H1 (cell line): ENCODE results near the gene JPT2. TPM values are rescaled to one million over a fixed set of nuclear protein-coding genes. Genes with fewer than 3 reads are reported as not detected.

ENCODE experiments used
- CTCF ChIA-PET: fragments of 300-600 bp; sonication (Branson Sonifier 250); formaldehyde crosslinking; loops from one replicate; lab custom pipeline; 2021; ENCODE audit not compliant: partially characterized antibody; lab: Charles Lee
- POLR2A ChIA-PET: fragments of 300-600 bp; sonication (Branson Sonifier 250); formaldehyde crosslinking; loops from one replicate; lab custom pipeline; 2021; ENCODE audit warnings: inconsistent platforms; ENCODE audit not compliant: partially characterized antibody; lab: Charles Lee
- DNase-seq, 2 experiments: peaks; one replicate each; pipeline versions ENCODE4 v3.0.0 to v3.0.0-alpha.2; 2010 to 2022; ENCODE audit warnings: low spot score in 2 of 2, low read depth in 1 of 2, mixed read lengths in 1 of 2
- FAIRE-seq: peaks from 2 replicates; lab custom pipeline; 2011; peaks lifted over from hg19 to GRCh38; lab: Jason Lieb, UNC
- H2AFZ ChIP-seq: 2 replicates; pipeline ENCODE4 v1.8.1; 2012; ENCODE audit warnings: low read length, inconsistent platforms
- H2AK5ac ChIP-seq: 2 replicates; pipeline ENCODE4 v1.6.1; 2013; ENCODE audit warnings: low read depth, low read length
- H2BK120ac ChIP-seq: replicated peaks from 2 replicates; pipeline ENCODE3; 2013; ENCODE audit warnings: low read depth, low read length, inconsistent platforms
- H2BK12ac ChIP-seq: 2 replicates; pipeline ENCODE4 v1.6.1; 2013; ENCODE audit warnings: low read depth, low read length
- H2BK15ac ChIP-seq: 2 replicates; pipeline ENCODE4 v1.6.1; 2013; ENCODE audit warnings: low read length
- H2BK20ac ChIP-seq: 2 replicates; pipeline ENCODE4 v1.6.1; 2013; ENCODE audit warnings: low read length
- H2BK5ac ChIP-seq: 2 replicates; pipeline ENCODE4 v1.6.1; 2013; ENCODE audit warnings: low read depth, low read length
- H3K14ac ChIP-seq: 2 replicates; pipeline ENCODE4 v1.6.1; 2013; ENCODE audit warnings: inconsistent platforms; ENCODE audit not compliant: insufficient read length
- H3K18ac ChIP-seq: 2 replicates; pipeline ENCODE4 v1.6.1; 2013; ENCODE audit warnings: low read length; ENCODE audit errors: extremely low read depth
- H3K23ac ChIP-seq: 2 replicates; pipeline ENCODE4 v1.6.1; 2013; ENCODE audit warnings: inconsistent platforms; ENCODE audit not compliant: insufficient read length
- H3K23me2 ChIP-seq: 2 replicates; pipeline ENCODE4 v1.6.1; 2013; ENCODE audit warnings: low read depth, low read length
- H3K27ac ChIP-seq: 2 replicates; pipeline ENCODE4 v1.6.1; 2011; ENCODE audit warnings: low read depth, low read length, inconsistent platforms
- H3K27me3 ChIP-seq, 4 experiments: replicated peaks in 1 of 4; 1 replicate in 1 of 4; 2 replicates in 3 of 4; pipeline versions ENCODE4 v1.6.1 to v1.8.1; 2011 to 2013; ENCODE audit warnings: low read length in 3 of 4, mild to moderate bottlenecking in 3 of 4, inconsistent platforms in 2 of 4, mixed read lengths in 2 of 4, moderate library complexity in 1 of 4; ENCODE audit not compliant: control insufficient read depth in 3 of 4, insufficient read depth in 3 of 4; ENCODE audit errors: extremely low read depth in 1 of 4
- H3K36me3 ChIP-seq, 4 experiments: 2 replicates each; pipeline versions ENCODE4 v1.6.1 to v1.8.1; 2011 to 2013; ENCODE audit warnings: mild to moderate bottlenecking in 4 of 4, low read length in 3 of 4, moderate library complexity in 2 of 4, control low read depth in 1 of 4, inconsistent platforms in 1 of 4; ENCODE audit not compliant: insufficient read depth in 4 of 4, control insufficient read depth in 2 of 4
- H3K4ac ChIP-seq: replicated peaks from 2 replicates; pipeline ENCODE3; 2013; ENCODE audit warnings: low read length, low read depth, mixed read lengths, inconsistent platforms; ENCODE audit not compliant: insufficient read length
- H3K4me1 ChIP-seq, 4 experiments: replicated peaks in 1 of 4; 1 replicate in 1 of 4; 2 replicates in 3 of 4; pipeline versions ENCODE4 v1.6.1 to v1.8.1; 2011 to 2013; ENCODE audit warnings: low read length in 3 of 4, inconsistent platforms in 2 of 4, mixed read lengths in 1 of 4; ENCODE audit not compliant: insufficient read depth in 4 of 4, control insufficient read depth in 3 of 4
- H3K4me2 ChIP-seq, 2 experiments: 2 replicates each; pipeline versions ENCODE4 v1.6.1 to v1.8.1; 2011 to 2013; ENCODE audit warnings: low read depth in 2 of 2, low read length in 2 of 2, control low read depth in 1 of 2, inconsistent platforms in 1 of 2, mild to moderate bottlenecking in 1 of 2; ENCODE audit not compliant: insufficient read depth in 1 of 2
- H3K4me3 ChIP-seq, 4 experiments: fragments of 200-600, 300-600 bp in 1 of 4; sonication (generic), shearing (Covaris generic), sonication (Bioruptor Twin) in 1 of 4; 2 replicates each; pipeline versions ENCODE4 v1.5.1 to v1.8.1; 2011 to 2016; ENCODE audit warnings: low read length in 4 of 4, low read depth in 3 of 4, control low read depth in 2 of 4, inconsistent platforms in 2 of 4, mild to moderate bottlenecking in 2 of 4, mixed read lengths in 1 of 4, moderate library complexity in 1 of 4; ENCODE audit not compliant: insufficient read depth in 2 of 4; ENCODE audit errors: extremely low read depth in 1 of 4
- H3K56ac ChIP-seq: replicated peaks from 2 replicates; pipeline ENCODE3; 2013; ENCODE audit warnings: low read depth, mild to moderate bottlenecking, mixed read lengths, low read length, inconsistent platforms; ENCODE audit not compliant: insufficient read length
- H3K79me1 ChIP-seq: 2 replicates; pipeline ENCODE4 v1.6.1; 2013; ENCODE audit warnings: low read depth, low read length, control low read depth
- H3K79me2 ChIP-seq, 2 experiments: 2 replicates each; pipeline versions ENCODE4 v1.6.1 to v1.8.1; 2012 to 2013; ENCODE audit warnings: low read length in 2 of 2, mild to moderate bottlenecking in 2 of 2, inconsistent platforms in 1 of 2; ENCODE audit not compliant: insufficient read depth in 2 of 2, control insufficient read depth in 1 of 2
- H3K9ac ChIP-seq, 4 experiments: replicated peaks in 1 of 4; 1 replicate in 1 of 4; 2 replicates in 3 of 4; pipeline versions ENCODE4 v1.6.1 to v1.8.1; 2011 to 2013; ENCODE audit warnings: low read depth in 3 of 4, low read length in 3 of 4, control low read depth in 2 of 4, mild to moderate bottlenecking in 2 of 4, moderate library complexity in 2 of 4, inconsistent platforms in 1 of 4; ENCODE audit errors: extremely low read depth in 1 of 4
- H3K9me3 ChIP-seq, 2 experiments: 2 replicates each; pipeline versions ENCODE4 v1.6.1 to v1.8.1; 2012 to 2013; ENCODE audit warnings: mild to moderate bottlenecking in 2 of 2, moderate library complexity in 2 of 2, control low read depth in 1 of 2, inconsistent platforms in 1 of 2, low read depth in 1 of 2, low read length in 1 of 2, mixed read lengths in 1 of 2; ENCODE audit not compliant: insufficient read depth in 2 of 2
- H4K20me1 ChIP-seq, 2 experiments: replicated peaks in 1 of 2; 2 replicates each; pipeline versions ENCODE3 to v1.8.1; 2011 to 2013; ENCODE audit warnings: inconsistent platforms in 2 of 2, low read length in 2 of 2, mild to moderate bottlenecking in 1 of 2; ENCODE audit not compliant: insufficient read depth in 2 of 2, control insufficient read depth in 1 of 2
- H4K5ac ChIP-seq: 2 replicates; pipeline ENCODE4 v1.6.1; 2013; ENCODE audit warnings: low read length, low read depth, mixed read lengths, inconsistent platforms; ENCODE audit not compliant: insufficient read length
- H4K8ac ChIP-seq: 2 replicates; pipeline ENCODE4 v1.8.0; 2013; ENCODE audit warnings: mild to moderate bottlenecking, moderate library complexity, low read length, inconsistent platforms; ENCODE audit not compliant: insufficient read depth; ENCODE audit errors: extremely low read depth
- H4K91ac ChIP-seq: replicated peaks from 2 replicates; pipeline ENCODE3; 2013; ENCODE audit warnings: low read length, mixed read lengths, inconsistent platforms; ENCODE audit not compliant: insufficient read length
- ATF2 ChIP-seq: IDR thresholded peaks from 2 replicates; pipeline ENCODE4 v1.6.1; 2012; ENCODE audit warnings: low read length, inconsistent platforms
- CBX8 ChIP-seq: fragments of 300-800, 300-1000 bp; sonication (generic); IDR thresholded peaks from 2 replicates; pipeline ENCODE4 v1.7.1; 2016; ENCODE audit warnings: low read depth, low read length, borderline replicate concordance
- HDAC2 ChIP-seq, 2 experiments: fragments of 300-600 bp in 1 of 2; sonication (generic) in 1 of 2; IDR thresholded peaks; 2 replicates each; pipeline ENCODE4 v1.6.1; 2011 to 2012; ENCODE audit warnings: low read depth in 2 of 2, low read length in 2 of 2, mild to moderate bottlenecking in 2 of 2, moderate library complexity in 2 of 2, borderline replicate concordance in 1 of 2, inconsistent platforms in 1 of 2
- JUND ChIP-seq: IDR thresholded peaks from 2 replicates; pipeline ENCODE4 v1.6.1; 2011; ENCODE audit warnings: mild to moderate bottlenecking, improper control_type of control experiment, low read length
- KDM4A ChIP-seq: IDR thresholded peaks from one replicate; pipeline ENCODE4 v1.7.1; 2012; ENCODE audit warnings: low read depth, mild to moderate bottlenecking, moderate library complexity, low read length, inconsistent platforms; ENCODE audit not compliant: severe bottlenecking
- SIX5 ChIP-seq: IDR thresholded peaks from 2 replicates; pipeline ENCODE4 v1.6.1; 2011; ENCODE audit warnings: mild to moderate bottlenecking, low read depth, low read length
- WGBS, 2 experiments: shearing (Covaris generic) in 1 of 2; methylation state at CpG; one replicate each; pipeline versions ENCODE4 v1.1.6 to v1.1.7; 2013 to 2015; ENCODE audit warnings: low lambda C conversion rate in 2 of 2, mixed read lengths in 2 of 2, inconsistent platforms in 1 of 2, low coverage in 1 of 2, missing lambda C conversion rate in 1 of 2; ENCODE audit not compliant: insufficient replicate concordance in 2 of 2, insufficient coverage in 1 of 2, insufficient read length in 1 of 2; ENCODE audit errors: extremely low coverage in 1 of 2, missing lambda C conversion rate in 1 of 2; 5-methylcytosine and 5-hydroxymethylcytosine counted together
- polyA plus RNA-seq, 7 experiments: library from polyadenylated mRNA; depleted of rRNA in 3 of 7; stranded (reverse) in 5 of 7; unstranded in 2 of 7; fragments of >200 nt in 5 of 7; fragments of 200-250 nt in 2 of 7; gene quantifications; 1 replicate in 5 of 7; 2 replicates in 1 of 7; 4 replicates in 1 of 7; pipeline versions ENCODE4 v1.2.1 to v1.2.3, GENCODE V29; 2011 to 2013; ENCODE audit warnings: missing spikeins in 2 of 7, mixed read lengths in 2 of 7
- total RNA-seq: library from RNA; stranded (reverse); fragmentation: NEBNext Ultra II Directional; extraction: Animal tissue kit (Norgen Biotek cat#: 25700); gene quantifications from 2 replicates; pipeline ENCODE4 v1.2.1, GENCODE V29; 2021

Gene JPT2
- total and polyA plus RNA-seq, 2 of the 8 experiments (the other 6 are each of a cell fraction or from before 2014, with no cell fraction given), result 67.6 to 197 TPM

- H3K9ac ChIP-seq, result no peak overlapping the region
- no peaks in the 10 kb centered on the region for H3K23me2 ChIP-seq
- WGBS, 2 experiments, result 95% methylated on average over 8 of the region's 8 CpGs; no CpG with 5 or more reads in 1 of the 2 experiments
- H3K27me3 ChIP-seq, result no peaks in the 10 kb centered on the region
- CTCF ChIA-PET, result no interaction called here
- no peak overlapping the region for H2BK12ac ChIP-seq
- no peak overlapping the region for H2AK5ac ChIP-seq
- H3K79me2 ChIP-seq, result peaks cover 0 to 14% of the 10 kb centered on the region in 2 experiments; a peak in 1 of 4 replicates
- H3K4ac ChIP-seq, result no peak overlapping the region
- H2BK15ac ChIP-seq, result no peak overlapping the region
- no peak overlapping the region for H4K8ac ChIP-seq
- H3K36me3 ChIP-seq, result peaks cover 19 to 47% (median 28%) of the 10 kb centered on the region in 4 experiments; a peak in 7 of 8 replicates
- peaks cover 5% of the 10 kb centered on the region for H3K79me1 ChIP-seq
- H3K4me1 ChIP-seq, result no peaks in the 10 kb centered on the region
- no peak overlapping the region for H4K91ac ChIP-seq
- H4K20me1 ChIP-seq, result peaks cover 19 to 24% of the 10 kb centered on the region in 2 experiments
- POLR2A ChIA-PET, result no interaction called here
- no peak overlapping the region for H3K14ac ChIP-seq
- no peaks in the 10 kb centered on the region for H3K9me3 ChIP-seq
- H3K56ac ChIP-seq, result no peak overlapping the region
- no peak overlapping the region for H2AFZ ChIP-seq
- H3K18ac ChIP-seq, result no peak overlapping the region
- no peak overlapping the region for H3K23ac ChIP-seq
- H3K27ac ChIP-seq, result no peak overlapping the region
- H2BK5ac ChIP-seq, result no peak overlapping the region
- no peak overlapping the region for H2BK20ac ChIP-seq
- H3K4me3 ChIP-seq, result no peak overlapping the region
- DNase-seq, result no peak
- no peak overlapping the region for H3K4me2 ChIP-seq
- no peak overlapping the region for H2BK120ac ChIP-seq
- no peak for FAIRE-seq
- no peak overlapping the region for H4K5ac ChIP-seq
- TF ChIP-seq SIX5 (no peak), KDM4A (no peak), JUND (no peak), ATF2 (no peak), CBX8 (no peak), HDAC2 (IDR thresholded peaks at IDR 0.05; ENCODE audit: borderline replicate concordance in 1 of 2, low read depth in 2 of 2, low read length in 2 of 2) (no peak)
Measured at GRCh38 chr16:1638757-1639156, 39.3 kb upstream of the JPT2 start.
